Measurements from ENCODE around the gene DPYSL5.
"Not testable (repeated sequence)": the region's sequence is repeated elsewhere in the genome, so short reads cannot be mapped to it uniquely, and the experiment has no call there.

Gene DPYSL5

DNA sequence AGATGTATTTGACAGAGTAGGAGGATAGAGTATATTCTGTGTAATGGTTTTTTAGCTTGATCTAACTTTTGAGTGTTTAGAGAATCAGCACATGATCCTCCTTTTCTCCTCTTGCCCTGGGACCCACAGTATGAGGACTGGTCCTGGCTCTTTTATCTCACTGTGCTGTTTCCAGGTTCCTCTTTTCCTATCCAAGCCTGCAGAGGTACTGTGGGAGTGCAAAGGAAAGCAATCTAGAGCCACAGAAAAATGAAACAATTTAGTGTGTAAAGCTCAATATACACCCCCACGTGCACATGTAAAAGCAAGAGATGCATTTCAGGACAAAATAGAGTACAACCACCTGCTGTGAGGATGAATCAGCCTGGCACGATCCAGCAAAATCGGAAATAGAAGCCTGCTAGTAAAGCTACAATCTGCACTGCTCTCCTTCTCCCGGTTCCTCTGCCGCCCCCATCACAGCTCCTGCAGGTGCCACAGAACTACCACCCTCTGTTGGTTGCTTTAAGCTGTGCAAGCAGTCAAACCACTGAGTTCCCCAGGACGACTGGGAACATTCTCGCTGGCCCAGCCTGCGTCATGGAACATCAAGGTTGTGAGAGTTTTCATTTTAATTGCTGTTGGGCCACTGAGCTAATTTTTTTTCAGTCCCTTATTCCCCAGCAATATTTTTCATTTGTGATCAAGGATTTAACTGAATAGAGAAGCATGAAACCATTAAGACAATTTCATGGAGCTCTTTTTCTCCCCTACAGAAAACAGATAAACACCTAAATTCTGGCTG, 74.7 kb downstream of the DPYSL5 start:
- peak; percentile 72 for FAIRE-seq
- DNase-seq (ENCODE audit: extremely low spot score, insufficient read length, low read depth): peak; percentile 33

DNA sequence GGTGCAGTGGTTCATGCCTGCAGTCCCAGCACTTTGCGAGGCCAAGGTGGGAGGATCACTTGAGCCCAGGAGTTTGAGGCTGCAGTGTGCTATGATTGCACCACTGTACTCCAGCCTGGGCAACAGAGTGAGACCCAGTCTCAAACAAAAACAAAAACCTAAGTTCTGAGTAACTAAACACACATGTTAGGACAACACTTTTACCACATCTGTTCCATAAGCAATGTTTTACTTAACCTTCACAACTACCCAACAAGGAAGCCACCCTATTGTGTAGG, 75.2 kb downstream of the DPYSL5 start:
- DNase-seq (ENCODE audit: extremely low spot score, insufficient read length, low read depth); FAIRE-seq: not testable (repeated sequence)

- FAIRE-seq: no peak
- DNase-seq (ENCODE audit: extremely low spot score, insufficient read length, low read depth): no peak
Observed at GRCh38 chr2:26924731-26925099, 76.8 kb downstream of the DPYSL5 start.

GRCh38 chr2:26925100-26925791, 77.3 kb downstream of the DPYSL5 start:
- DNase-seq (ENCODE audit: extremely low spot score, insufficient read length, low read depth) (no peak), FAIRE-seq (no peak)

GRCh38 chr2:26927221-26927620, 79.3 kb downstream of the DPYSL5 start:
- no peak for DNase-seq (ENCODE audit: extremely low spot score, insufficient read length, low read depth)
- no peak for FAIRE-seq

GRCh38 chr2:26932974-26933373, 85.0 kb downstream of the DPYSL5 start:
- FAIRE-seq: no peak

DNA sequence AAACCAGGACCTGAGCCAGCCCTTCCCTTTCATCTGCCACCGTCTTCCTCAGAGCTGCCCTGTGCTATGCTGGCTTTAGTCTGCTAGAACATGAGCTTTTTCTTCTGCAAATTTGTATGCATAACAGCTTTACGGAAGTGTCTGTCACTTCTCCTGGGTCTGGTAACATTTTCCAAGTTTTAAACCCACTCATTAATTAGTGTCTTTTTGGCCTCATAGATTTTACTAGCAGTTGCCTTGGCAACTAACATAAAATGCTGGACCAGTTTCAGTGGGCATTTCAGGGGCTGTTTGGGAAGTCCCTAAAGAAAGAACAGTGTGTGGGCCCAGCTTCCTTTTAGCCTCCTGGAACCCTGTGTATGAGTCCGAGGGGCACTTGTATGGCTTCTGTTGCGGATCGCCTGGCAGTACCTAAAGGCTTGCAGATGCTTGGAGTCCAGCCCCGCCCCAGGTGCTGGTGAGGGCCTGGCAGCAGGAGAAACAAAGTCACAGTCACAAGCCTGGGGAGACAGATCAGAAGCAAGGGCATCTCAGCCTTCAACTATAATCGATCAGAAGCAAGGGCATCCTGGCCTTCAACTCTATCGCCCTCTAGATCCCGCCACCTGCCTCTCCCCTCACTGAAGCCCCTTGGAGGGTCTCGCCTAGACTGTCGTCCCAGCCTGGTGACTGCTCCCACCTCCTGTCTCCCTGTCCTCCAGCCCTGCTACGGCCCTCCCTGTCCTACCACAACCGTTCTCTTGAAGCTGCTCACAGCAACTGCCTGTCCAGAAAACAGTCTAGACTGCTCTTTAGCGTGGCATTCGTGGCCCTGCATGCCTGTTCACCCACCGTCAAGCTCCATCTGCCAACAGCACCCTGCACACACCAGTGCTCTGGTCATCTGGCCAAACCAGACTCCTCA, 85.8 kb downstream of the DPYSL5 start:
- no peak for DNase-seq (ENCODE audit: extremely low spot score, insufficient read length, low read depth)
- no peak for FAIRE-seq

More at GRCh38 chr2:26932974-26933373, 85.0 kb downstream of the DPYSL5 start:
- no peak for DNase-seq (ENCODE audit: extremely low spot score, insufficient read length, low read depth)

GRCh38 chr2:26934335-26934724, 86.4 kb downstream of the DPYSL5 start:
- FAIRE-seq (no peak), DNase-seq (ENCODE audit: extremely low spot score, insufficient read length, low read depth) (no peak)

GRCh38 chr2:26934985-26935384, 87.1 kb downstream of the DPYSL5 start:
- FAIRE-seq (no peak), DNase-seq (ENCODE audit: extremely low spot score, insufficient read length, low read depth) (no peak)

GRCh38 chr2:26936855-26937254, 88.9 kb downstream of the DPYSL5 start:
- DNase-seq (ENCODE audit: extremely low spot score, insufficient read length, low read depth) (no peak), FAIRE-seq (no peak)

DNA sequence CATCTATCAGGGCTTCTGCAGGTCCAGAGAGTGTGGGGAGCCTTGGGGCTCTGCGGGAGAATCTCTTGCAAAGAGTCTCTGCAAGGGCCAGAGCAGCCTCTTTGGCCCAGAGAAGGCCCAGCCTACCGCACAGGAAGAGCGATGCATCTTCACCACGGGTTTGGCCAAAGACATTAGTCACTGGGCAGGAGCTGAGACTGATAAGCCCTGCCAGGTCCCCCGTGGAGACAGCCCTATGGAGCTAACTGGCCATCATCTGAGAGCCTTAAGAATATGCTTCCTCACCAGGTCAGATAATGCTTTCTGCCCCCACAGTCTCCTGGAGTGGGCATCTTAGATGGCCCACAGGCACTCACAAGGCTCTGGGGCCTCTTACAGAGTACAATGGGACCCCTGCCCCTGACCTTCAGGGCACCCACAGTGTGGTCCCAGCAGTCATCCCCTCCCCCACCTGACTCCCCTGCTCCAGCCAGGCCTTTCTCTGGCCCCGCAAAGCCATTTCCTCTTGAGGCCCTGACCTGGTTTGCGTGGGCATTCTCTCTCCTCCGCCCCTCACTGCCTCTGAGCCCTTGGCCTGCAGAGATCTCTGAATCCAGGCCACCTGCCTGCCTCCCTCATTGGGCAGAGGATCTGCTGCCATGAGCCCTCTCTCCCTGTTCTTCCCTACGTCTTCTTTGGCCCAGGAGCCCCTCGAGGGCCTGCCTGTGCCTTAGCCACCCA, 90.6 kb downstream of the DPYSL5 start:
- no peak for FAIRE-seq
- DNase-seq (ENCODE audit: extremely low spot score, insufficient read length, low read depth): no peak

- DNase-seq (ENCODE audit: extremely low spot score, insufficient read length, low read depth): no peak
- FAIRE-seq: no peak
Observed at GRCh38 chr2:26940001-26940400, 92.1 kb downstream of the DPYSL5 start.

DNA sequence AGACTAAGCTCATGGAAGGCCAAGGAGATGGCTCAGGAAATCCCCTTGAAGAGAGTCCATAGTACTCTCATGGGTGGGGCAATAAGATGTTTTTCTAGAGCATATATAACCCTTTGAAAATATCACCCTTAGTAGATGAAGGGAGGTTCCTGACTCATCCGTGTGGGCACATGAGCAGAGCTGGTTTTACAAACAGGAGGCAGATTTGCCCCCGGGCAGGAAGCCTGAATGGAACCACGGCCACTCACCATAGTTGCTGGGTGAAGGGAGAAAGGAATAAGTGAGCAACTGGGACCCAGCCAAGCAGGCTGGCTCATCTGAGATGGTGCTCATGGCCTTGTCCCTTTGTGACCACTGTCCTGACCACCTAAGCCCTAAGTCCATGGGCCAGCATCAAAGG, 93.6 kb downstream of the DPYSL5 start:
- no peak for DNase-seq (ENCODE audit: extremely low spot score, insufficient read length, low read depth)
- FAIRE-seq: no peak

- FAIRE-seq (peak; percentile 59), DNase-seq (ENCODE audit: extremely low spot score, insufficient read length, low read depth) (peak; percentile 53)
Observed at GRCh38 chr2:26942543-26943295, 94.8 kb downstream of the DPYSL5 start.

- DNase-seq (ENCODE audit: extremely low spot score, insufficient read length, low read depth): no peak
- no peak for FAIRE-seq
Observed at GRCh38 chr2:26945991-26946750, 98.2 kb downstream of the DPYSL5 start.

- FAIRE-seq (no peak), DNase-seq (ENCODE audit: extremely low spot score, insufficient read length, low read depth) (no peak)
Observed at GRCh38 chr2:26946841-26947784, 99.2 kb downstream of the DPYSL5 start.

DNA sequence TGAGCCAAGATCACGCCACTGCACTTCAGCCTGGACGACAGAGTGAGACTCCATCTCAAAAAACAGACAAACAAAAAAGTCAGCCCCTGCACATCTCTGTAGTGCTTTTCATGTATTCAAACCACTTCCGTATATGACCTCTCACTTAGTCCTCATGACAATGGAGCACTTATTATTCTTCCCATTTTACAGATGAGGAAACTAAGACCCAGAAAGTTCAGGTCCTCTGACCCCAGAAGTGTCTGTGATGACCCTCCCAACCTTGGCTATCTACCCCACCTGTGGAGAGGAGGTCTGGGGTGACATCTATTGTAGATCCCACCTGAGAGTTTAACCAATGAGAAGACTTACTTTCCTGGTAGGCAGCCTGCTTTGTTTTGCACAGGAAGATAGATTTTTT, 100.9 kb downstream of the DPYSL5 start:
- FAIRE-seq (no peak), DNase-seq (ENCODE audit: extremely low spot score, insufficient read length, low read depth) (no peak)

GRCh38 chr2:26950246-26950645, 102.3 kb downstream of the DPYSL5 start:
- DNase-seq (ENCODE audit: extremely low spot score, insufficient read length, low read depth): no peak

More at GRCh38 chr2:26950246-26950645, 102.3 kb downstream of the DPYSL5 start:
- no peak for FAIRE-seq
